ENCODE measurements around the gene ANKRA2.
"Not testable (repeated sequence)": the region's sequence is repeated elsewhere in the genome, so short reads cannot be mapped to it uniquely, and the experiment has no call there.

The ANKRA2 gene

DNA sequence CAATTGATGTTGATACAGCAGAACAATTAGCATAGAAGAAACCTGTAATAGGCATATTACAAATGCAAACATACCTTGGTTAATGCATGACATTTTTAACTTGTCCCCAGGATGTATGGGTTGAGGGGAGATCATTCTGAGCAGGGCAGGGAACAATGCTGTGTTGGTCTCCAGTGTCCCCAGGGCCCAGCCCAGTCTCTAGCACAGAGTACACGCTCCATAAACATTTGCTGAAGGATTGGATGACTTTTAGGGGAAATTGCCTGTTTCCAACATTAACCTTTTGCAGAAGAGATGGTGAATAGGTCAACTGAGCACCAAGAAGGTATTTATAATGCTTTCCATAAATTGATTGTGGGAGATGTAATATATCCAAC, 20.0 kb downstream of the ANKRA2 start:
- DNase-seq = no peak

DNA sequence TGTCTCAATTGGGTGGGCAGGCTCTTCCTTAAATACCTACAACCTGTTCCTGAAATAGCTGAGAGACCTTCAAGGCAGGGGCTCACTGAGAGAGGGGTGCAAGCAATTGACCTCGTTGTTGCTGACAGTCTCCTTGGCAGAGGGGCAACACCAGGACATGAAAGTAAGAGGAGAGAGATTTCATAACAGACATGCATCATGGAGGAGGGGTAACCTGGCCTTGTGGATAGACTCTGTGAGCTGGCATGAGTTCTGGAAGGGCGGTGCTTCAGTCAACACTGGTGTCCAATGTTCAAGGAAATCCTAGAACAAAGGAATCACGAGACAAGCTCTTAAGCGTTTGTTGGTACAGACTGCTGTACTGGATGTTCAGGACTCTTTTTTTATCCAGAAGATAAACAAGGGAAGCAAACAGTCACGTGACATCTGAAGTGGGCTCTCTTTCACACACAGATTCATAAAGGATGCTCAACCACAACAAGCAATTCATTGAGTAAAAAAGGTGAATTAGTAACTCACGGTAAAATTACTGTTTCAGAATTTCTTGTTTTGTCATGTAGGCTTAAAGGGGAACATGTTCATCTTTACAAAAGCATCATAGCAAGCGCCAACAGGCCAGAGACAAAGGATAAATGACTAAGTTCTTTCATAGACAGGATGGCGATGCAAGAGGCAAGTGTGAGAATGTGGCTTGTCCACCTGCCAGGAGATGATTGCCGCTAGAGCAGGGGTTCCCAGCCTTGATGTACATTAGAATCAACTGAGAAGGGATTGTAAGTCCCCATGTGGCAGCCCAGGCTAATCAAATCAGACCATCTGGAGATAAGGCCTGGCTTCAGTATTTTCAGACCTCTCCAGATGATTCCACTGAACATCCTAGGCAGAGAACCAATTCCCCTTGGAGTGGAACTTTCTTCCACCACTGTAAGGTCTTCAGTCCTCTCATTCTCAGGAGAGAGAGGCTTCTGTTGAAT, 20.7 kb downstream of the ANKRA2 start:
- no peak for DNase-seq

DNA sequence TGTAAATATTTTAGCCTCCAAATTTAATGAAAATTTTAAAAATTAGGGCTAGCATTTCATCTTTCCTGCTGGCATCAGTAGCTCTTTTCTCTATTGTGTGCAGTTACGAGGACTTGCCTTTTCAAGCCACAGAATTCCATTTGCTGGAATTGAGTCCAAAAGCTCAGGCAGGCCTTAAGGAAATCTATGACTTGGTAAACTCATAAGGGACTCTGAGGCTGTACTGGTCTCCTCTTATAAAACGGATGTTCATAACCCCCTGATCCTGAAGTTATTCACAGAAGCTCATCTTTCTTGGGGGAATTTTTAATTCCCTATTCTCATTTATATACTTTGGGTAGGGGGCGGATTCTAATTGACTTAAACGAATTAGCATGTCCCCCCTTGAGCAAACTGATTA, 23.4 kb downstream of the ANKRA2 start:
- DNase-seq = no peak

DNA sequence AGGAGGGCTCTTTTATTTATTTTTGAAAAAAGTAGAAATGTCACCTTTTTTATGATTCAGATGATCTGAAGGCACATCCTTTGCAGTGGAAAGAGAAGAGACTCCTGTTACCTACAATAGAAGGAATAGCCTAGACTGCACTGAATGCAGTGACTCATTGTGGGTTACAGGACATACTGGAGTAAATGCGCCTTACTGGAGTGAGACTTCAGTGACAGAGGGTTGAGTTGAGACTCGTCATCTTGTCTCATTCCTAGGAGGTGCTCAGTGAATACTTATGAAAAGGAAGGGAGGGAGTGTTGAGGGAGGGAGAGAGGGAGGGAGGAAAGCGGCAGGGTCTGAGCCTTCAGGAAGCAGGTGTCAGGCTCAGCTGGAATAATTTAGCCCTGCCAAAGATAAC, 25.2 kb downstream of the ANKRA2 start:
- no peak for DNase-seq

DNA sequence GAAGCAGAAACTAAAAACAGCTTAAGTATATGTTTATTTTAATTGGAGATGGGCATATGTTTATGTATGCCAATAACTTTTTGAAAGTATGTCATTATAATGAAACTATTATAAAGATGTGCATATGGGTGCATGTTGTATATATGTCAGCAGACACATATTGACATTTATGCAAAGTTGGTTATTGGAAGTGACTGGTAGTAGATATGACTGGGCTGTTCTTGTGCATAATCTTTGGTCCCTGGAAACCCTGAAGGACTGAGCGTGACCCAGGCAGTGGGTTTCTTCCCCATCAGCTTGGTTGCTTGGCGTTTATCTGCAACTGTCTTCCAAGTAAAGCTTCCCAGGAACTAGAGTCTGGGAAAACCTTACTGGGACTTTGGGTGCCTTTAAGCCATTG, 25.7 kb downstream of the ANKRA2 start:
- no peak for DNase-seq

DNA sequence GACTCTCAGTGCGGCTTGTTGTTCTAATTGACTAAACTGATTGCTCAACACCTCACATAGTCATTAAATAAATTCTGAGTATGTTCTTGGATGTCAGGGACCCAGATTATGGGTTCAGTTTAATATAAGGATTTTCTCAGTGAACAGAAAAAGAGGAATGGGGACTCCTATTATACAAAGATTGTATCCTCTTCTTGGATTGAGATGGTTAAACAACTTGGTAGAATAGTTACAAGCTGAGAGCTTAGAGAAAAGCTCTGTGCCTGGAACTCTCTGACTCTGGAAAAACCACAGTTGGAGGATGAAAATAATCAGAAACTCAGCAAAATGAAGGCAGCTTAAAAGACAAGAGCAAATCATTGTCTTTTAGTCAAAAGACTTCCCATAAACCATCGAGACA, 30.5 kb downstream of the ANKRA2 start:
- no peak for DNase-seq

DNA sequence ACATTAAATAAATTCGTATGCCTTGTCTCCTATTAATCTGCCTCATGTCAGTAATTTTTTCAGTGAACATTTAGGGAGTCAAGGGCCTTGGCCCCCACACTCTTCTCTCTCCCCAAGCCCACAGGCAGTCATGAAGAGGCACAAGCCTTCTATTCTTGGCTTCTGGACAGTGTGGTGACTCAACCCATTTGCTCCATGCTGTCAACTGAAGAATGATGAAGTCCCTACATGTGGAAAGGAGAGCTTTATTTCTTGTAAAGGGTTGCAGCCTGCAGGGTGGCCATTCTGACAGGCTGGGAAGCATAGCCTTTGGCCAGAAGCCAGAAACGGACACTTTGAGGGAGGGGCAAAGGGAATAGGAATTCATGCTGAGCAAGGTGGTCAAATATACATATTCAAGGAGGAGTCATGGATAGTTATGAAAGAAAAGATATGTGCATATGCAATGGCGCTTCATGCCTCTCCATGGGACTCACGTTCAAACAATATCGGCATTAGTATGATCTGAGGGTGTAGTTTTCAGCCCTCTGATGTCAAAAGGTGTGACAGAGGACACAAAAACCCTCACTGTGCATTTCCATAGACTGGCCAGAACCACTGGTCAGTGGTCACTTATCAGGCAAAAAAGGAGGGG, 31.3 kb downstream of the ANKRA2 start:
- no peak for DNase-seq

DNA sequence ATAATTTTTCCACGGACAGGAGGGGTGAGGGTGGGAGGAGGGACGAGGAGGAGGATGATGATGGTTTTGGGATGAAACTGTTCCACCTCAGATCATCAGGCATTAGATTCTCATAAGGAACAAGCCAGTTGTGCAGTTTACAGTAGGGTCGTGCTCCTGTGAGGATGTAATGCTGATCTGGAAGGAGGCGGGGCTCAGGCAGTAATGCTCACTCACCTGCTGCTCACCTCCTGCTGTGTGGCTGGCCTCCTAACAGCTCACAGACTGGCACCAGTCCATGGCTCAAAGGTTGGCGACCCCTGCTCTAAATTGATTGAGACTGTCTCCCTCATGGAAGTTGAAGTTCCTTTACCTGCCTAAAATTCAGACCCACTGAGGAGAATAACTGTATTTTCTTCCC, 33.2 kb downstream of the ANKRA2 start:
- DNase-seq = no peak

DNA sequence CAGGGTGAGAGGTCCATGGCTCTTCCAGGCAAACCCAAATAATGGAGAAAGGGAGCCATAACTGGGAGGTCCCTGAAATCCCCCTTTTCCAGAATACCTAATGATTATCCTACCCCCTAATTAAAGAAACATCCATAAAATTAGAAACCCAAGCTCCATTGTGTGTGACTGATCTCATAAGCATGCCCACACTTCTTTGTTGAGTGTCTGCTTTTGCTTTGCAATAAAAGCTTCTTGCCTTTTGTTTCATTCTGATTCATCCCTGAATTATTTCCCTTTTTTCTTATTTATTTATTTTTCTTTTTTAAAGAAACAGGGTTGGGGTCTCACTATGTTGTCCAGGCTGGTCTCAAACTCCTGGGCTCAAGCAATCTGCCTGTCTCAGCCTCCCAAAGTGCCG, 34.1 kb downstream of the ANKRA2 start:
- no peak for DNase-seq

DNA sequence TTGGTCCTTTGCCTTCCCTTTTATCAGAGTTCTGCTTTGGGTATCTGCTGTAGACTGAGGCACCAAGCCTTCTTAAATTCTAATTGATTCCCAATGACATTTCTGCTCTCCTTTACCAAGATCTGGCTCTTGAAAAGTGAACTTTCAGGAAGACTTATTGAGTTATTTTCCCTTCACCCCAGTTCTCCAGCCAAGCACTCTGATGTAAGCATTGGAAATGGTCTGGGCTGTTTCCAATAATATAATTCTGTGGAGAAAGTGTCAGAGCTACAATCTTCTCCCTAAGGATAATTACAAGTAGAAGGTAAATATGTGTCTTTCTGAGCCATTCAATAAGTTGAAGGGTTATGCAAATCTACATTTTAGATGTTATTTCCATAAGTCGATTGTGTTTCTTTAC, 36.4 kb downstream of the ANKRA2 start:
- no peak for DNase-seq

DNA sequence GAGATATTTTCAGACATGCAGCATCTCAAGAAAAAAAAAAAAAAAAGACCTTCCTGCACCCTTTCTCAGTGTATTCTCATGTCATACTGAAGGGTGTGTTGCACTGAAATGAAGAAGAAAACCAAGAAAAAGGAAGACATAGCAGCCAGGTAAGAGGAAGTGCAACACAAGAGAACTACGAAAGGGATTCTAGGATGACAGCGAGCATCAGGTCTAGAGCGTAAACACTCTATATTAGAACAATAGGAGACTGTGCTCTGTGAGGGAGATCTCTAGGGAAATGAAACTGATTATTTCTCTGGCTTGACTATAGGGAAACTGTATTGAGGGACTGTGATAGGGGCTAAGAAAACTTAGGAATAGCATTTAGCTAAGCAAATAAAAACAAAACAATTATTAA, 37.2 kb downstream of the ANKRA2 start:
- no peak for DNase-seq

DNA sequence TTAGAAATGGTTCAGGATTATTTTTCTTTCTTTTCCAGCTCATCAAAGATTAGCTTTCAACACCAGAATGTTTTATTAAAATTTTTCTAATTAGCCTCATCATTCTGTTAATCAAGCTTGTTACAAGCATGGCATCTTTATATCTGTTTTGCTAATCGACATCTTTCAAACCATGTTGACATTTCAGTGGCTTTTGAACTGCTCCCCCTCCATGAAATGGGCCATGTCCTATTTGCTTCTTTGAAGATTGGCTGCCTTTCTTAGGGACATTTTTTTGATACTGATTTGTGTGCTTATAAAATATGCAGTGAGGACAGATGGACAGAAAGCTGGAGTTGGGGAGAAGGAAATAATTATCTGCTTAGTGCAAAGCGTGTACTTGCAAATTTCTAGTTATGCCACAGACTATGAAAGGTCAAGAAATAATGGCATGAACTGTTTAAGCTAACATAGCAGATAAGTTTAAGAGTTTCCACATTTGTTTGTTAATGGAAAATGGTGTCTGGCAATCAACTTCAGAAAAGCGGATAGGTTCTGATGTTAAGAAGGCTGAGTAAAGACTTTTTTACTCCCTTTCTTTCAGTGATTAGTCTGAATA, 39.7 kb downstream of the ANKRA2 start:
- DNase-seq = no peak

DNA sequence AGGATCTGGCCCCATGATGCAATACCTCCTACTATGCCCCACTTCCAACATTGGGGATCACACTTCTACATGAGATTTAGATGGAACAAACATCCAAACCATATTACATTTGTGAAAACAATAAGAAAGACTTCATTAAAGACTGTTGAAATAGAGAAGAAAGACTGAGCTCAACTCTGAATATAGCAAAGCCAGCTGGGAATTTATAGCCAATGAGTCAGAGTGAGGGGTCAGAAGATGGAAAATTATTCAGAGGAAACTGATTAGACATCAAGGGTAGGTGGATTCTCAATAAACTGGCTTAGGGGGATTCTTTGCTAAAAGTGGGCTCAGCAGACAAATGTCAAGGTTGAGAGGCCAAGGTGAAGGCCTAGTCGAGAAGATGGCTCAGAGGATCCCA, 41.6 kb downstream of the ANKRA2 start:
- DNase-seq = no peak

DNA sequence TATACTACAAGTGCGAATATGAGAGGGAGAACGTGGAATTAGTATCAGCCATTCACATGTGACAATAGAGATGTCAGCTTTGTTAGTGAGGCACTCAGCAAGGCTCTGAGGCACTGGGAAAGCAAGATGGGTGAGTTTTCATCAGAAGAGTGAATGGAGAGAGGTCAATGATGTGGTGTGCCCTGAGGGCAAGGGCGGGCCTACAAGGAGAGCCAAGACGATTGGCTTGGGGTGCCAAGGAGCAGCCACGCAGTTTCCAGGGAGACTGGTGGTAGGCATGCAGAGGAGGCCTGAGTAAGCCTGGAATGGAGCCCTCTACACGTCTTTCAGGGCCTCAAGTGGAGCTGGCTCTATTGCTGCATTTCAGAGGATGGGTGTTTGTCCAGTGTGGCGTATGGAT, 42.5 kb downstream of the ANKRA2 start:
- DNase-seq = no peak

DNA sequence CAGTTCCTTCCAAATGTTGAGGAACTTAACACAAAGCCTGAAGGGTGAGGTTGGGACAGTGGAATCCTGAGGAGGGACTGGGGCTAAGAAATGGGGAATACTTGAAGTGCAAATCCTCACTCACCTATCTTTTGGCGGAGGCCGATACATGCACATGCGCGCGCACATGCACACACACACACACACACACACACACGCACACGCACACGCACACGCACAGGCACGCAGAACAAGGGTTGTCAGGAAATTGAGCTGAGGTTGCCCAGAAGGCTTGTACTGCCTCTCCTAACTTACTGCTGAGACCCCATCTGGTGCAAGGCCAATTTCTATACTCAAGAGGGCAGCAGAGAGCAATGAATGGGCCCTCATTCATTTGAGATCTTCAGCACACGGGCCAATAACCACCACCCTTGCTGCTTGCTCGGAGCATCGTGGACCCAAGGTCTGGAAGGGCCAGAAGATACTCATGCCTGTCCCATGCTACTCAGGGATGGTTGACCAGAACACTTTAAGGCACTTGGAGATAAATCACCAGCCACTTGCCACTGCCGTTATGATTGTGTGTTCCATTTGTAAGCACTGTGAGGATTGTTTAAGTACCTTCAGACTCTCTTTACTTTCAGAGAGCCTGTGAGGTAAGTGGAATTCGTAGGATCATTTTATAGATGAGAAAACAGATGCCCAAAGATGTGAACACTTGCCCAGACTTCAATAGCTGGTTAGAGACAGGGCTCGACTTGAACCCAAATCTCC, 45.7 kb downstream of the ANKRA2 start:
- DNase-seq = peak; percentile 62 to 64

DNA sequence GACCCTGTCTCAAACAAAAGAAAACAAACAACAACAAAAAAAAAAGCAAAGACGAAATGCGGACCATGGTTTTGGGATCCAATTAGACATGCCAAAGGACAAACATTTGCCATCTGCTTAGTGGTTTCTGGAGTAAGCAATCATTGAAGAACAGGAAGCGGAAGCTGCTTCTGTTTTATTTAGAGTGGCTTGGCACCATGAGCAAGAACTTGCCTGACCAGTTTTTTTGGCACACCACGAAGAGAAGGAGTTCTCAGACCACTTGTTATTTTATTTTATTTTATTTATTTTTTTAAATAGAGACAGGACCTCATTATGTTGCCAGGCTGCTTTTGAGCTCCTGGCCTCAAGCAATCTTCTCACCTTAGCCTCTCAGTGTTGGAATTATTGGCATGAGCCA, 50.2 kb downstream of the ANKRA2 start:
- DNase-seq = no peak

DNA sequence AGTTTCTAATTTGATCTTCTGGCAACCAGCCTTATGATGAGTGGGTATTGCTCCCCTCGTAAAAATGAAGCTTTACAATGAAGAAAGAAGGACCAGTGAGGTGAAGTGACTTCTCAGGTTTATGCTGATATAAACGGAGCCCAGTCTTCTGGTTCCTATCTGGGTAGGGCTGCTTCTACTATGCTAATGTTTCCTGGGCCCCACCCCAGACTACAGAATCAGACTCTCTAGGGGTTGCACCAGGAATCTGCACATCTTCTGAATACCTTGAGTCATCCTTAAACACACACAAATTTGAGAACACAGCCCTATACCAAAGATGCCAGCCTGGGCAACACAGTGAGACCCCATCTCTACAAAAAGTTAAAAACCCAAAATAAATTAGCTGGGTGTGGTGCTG, 51.0 kb downstream of the ANKRA2 start:
- DNase-seq = no peak

DNA sequence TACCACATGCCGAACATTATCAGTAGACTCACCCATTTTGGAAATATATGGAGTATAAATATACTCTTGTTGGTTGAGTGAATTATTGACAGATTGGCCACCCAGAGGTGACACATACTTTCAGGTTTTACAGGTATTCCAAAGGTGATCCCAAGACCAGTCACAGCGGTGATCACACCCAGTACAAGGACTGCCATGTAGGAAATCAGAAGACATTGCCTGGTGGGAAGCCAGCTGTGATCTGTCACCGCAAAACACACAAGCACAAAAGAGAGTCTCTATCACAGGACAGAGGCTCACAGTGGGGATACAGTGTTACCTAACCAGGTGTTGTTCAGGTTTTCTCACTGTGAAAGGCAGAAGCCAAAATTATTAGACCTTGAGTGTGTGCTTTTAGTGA, 51.4 kb downstream of the ANKRA2 start:
- no peak for DNase-seq

DNA sequence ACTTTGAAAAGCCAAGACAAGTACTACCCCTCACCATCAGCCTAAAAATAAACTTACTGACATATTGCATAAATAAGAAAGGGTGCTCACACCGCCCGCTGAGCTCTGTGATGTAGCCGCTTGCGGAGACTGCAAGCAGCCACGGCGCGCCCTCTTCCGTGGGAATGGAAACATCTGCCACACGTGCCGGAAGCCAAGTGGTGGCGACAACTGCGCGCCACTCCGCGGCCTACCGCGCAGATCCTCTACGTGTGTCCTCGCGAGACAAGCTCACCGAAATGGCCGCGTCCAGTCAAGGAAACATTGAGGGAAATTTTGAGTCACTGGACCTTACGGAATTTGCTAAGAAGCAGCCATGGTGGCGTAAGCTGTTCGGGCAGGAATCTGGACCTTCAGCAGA, 56.9 kb downstream of the ANKRA2 start:
- DNase-seq = not testable (repeated sequence)

DNA sequence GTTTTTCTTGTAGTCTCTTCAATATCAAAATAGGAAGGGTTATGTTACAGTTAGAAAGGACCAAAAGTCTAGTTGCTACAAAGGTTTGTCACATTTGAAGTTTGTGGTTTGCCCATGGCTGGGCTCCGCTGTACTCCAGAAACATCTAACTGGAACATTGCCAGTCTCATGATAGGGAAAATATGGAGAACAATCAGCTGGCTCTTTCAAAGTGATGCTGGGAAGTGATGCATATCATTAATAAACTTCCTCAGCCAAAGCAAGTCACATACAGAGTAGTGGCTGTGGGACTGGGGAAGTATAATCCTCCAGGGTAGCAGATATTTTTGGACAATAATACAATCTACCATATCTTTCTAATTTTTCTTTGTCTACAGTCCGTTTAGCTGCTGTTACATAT, 58.4 kb downstream of the ANKRA2 start:
- no peak for DNase-seq

DNA sequence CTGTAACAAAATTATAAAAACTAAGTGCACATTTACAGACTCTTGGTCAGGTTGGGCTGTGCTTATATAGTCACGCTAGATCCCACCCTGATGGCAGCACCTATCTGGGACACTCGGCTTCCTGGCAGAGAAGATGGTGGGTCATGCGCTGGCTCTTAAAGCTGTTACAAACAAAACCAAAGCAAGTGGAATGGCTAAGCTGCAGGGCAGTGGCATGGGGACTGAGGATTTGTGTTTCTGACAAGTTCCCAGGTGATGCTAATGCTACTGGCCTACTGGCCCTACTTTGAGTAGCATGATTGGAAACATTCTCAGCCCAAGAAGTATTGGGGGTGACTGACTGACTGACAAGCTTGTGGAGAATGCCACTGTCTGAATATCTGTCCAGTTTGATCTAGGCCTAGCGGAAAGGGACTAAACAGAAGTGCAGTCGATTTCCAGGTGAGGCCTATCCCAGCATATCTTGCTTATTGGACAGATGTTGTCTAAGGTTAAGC, 58.9 kb downstream of the ANKRA2 start:
- no peak for DNase-seq
